ENCODE results near the gene MRGPRX1.
A peak's percentile ranks its signal among the peaks of the same experiment; 100 is the strongest.
"Not testable (repeated sequence)": the region's sequence is repeated elsewhere in the genome, so short reads cannot be mapped to it uniquely, and the experiment has no call there.

The MRGPRX1 gene

DNA sequence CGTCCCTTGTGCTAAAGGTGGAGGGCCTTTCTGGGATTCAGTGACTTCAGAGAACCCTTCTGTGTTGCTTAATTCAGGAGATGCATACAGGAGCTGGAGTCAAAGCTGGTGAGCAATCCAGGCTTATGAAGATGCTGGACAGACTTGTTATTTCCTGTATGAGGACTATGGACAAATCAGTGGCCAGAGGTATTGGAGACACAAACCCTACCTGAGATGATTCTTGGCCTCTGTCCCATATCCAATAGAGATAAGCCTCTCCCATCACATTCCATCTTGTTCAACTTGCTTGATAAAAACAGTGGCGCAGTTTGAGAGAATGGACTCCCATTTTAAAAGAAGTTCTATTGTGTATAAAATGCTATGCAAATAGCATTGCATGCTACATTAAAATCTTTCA, at the start of gene MRGPRX1:
Gene MRGPRX1, minus strand, starts transcription at position 101 of the 400 bp plus-strand sequence. CDS start 4,630 bp downstream, outside the sequence.
- no peak for DNase-seq (ENCODE audit: low read depth)

DNA sequence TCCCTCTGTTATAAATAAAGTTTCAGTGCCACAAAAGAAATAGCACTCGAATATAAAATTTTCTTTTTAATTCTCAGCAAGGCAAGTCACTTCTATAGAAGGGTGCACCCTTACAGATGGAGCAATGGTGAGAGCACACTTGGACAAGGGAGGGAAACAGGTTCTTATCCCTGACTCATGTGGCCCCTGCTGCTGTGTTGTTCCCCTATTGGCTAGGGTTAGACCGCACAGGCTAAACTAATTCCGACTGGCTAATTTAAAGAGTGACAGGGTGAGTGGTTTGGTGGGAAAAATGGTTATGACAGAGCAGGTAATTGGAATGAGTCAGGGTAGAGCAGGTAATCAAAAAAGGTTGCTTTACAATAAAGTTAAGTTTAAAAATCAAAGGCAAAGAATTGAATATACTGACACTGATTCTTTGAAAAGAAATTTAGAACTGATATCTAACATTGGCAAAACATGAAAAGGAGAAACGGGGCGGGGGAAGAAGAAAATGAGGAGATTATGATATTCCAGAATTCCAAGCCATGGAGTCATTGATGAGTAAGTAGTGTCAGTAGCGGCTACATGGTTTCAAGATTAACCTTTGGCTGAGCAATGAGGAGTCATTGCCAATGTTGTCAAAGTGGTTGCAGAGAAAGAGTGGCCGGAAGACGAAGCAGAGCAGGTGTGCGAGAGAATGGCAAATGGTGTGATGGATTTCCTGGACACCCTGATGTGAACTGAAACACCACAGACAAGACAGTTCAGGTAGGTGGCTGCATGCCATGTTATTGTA, 48.4 kb upstream of the MRGPRX1 start:
- peak; percentile 83 for DNase-seq (ENCODE audit: low read depth)

DNA sequence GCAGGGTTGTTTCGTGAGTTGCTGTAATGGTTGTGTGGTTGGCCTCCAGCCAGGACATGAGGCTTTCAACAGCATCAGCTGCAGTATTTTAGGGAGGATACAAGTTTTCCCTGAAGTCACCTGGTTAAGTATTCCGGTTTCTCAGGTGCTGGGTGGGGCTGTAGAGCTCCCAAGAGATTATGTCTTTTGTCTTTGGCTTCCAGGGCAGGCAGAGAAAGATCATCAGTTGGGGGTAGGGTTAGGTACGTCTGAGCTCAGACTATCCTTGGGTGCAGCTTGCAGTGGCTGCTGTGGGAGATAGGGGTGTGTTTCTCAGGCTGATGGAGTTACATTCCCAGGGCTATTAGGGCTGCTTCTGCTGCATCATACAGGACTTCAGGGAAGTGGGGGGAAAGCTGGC, 47.5 kb upstream of the MRGPRX1 start:
- no peak for DNase-seq (ENCODE audit: low read depth)

DNA sequence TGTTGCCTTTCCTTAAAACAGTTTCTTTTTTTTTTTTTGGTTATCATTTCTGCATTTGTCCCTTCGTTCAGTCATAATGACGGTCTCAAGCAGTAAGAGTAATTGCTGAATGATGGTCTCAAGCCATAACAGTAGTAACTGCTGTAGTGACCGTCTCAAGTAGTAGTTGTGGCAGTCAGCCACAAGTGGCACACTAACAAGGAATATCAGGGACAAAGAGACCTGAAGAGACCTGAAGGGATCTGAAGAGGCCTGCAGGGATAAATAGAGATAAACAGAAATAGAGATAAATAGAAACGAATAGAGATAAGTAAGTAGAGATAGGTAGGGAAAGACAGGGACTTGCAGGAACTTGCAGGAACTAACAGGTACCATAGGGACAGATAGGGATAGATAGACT, 42.7 kb upstream of the MRGPRX1 start:
- no peak for DNase-seq (ENCODE audit: low read depth)

DNA sequence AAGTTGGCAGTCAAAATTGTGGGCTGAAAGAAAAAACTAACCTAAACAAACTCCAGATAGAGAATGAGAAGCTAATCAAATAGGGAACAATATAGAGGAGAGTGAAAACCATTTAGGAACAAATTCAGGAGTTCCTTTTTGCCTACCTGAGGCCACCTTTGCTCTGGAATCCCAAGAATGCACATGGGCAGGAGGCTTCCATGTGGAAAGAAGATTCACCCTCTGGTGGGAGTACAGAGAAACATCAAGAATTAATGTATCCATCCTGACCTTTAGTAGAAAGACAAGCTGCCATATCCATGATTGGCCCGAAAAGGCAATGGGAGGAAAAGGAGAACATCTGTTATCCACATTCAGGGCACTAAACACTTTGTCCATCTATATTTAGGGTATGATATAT, 35.0 kb upstream of the MRGPRX1 start:
- DNase-seq (ENCODE audit: low read depth) = no peak

- DNase-seq (ENCODE audit: low read depth) = no peak
These were observed 33.1 kb upstream of the MRGPRX1 start for GRCh38 chr11:18972336-18972735.

DNA sequence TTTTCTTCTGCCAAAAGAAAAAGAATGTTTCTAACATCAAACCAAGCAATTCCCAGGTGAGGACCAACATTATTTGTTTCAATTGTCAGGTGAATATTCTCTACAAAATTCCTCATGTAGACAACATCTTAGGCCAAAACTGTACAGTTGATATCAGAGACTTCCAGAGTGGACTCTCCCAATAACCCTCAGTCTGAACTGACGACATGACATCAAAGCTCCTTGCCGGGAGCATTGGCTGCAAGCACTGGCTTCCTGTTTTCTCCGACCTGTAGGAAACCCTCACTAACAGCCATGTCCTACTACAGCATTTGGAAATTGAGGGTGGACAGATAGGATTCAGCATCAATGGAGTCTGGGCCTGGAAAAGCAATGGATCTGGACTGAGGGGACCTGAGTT, 30.5 kb upstream of the MRGPRX1 start:
- DNase-seq (ENCODE audit: low read depth) = no peak

- DNase-seq (ENCODE audit: low read depth) = no peak
These were observed 19.2 kb upstream of the MRGPRX1 start for GRCh38 chr11:18958221-18958910.

DNA sequence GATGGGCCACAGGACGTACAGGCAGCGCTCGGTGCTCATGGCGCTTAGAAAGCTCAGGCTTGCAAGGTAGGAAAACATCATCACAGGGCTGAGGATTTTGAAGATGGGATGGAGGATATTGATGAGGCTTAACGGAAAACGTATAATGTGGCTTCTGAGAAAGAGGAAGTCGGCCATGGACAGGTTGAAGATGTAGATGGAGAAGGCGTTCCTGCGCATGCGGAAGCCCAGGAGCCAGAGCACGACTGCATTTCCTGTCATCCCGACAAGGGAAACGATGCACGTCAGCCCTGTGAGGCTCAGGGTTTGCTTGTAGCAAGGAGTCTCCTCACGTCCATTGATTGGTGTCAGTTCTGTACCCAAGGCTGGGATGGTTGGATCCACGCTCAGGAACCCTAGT, 17.4 kb upstream of the MRGPRX1 start:
- DNase-seq (ENCODE audit: low read depth) = no peak

DNA sequence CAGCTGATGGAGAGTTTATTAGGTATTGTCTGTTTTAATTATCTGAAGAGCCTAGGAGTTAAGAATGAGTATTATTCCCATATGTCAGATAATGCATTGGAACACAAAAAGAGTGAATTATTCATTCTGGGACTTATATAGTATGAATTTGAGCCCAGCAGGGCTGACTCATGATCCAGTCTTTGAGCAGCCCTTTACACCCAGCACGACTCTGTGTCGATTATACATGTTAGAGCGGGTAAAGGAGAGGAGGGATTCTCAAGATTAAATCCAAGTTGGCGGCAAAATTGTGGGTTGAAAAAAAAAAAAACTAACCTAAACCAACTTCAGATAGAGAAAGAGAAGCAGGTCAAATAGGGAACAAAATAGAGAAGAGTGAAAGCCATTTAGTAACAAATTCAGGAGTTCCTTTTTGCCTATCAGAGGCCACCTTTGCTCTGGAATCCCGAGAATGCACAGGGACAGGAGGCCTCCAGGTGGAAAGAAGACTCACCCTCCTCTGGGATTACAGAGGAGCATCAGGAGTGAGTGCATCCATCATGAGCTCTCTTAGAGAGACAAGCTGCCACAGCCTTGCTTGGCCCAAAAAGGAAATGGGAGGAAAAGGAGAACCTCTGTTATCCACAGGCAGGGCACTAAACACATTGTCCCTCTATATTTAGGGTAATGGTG, 3.1 kb downstream of the MRGPRX1 start:
- no peak for DNase-seq (ENCODE audit: low read depth)

- DNase-seq (ENCODE audit: low read depth) = no peak
These were observed 4.9 kb downstream of the MRGPRX1 start for GRCh38 chr11:18934195-18934814.

DNA sequence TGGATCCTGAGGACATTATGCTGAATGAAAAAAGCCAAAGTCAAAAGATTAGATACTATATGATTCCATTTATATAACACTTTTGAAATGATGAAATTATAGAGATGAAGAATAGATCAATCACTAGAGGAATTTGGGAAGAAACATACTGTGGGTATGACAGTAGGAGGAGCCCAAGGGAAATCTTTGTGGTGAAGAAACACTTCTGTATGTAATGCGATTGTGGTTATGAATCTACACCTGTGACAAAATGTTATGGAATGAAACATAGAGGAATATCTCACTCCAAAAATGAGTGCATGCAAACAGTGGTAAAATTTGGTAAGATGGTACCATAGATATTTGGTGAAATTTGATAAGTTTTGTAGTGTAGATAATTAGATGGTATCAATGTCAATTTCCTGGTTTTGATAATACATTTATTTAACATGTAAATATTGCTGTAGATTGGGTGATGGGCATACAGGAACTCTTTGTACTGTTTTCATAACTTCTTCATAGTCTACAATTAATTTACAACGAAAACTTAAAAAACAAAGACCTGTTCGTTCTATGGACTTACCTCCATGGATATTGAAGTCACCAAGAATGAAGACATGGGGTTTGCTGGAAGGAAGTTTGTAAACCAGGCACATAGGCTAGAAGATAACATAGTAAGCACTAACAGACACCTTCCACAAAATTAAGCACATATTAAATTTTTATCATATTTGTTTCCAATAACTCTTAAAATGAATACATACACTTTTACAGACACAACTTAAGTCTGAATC, 11.5 kb downstream of the MRGPRX1 start:
- DNase-seq (ENCODE audit: low read depth) = no peak

DNA sequence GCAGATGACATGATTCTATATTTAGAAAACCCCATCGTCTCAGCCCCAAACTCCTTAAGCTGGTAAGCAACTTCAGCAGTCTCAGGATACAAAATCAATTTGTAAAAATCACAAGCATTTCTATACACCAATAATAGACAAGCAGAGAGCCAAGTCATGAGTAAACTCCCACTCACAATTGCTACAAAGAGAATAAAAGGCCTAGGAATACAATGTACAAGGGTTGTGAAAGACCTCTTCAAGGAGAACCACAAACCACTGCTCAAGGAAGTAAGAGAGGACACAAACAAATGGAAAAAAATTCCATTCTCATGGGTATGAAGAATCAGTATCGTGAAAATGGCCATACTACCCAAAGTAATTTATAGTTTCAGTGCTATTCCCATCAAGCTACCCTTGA, 13.8 kb downstream of the MRGPRX1 start:
- DNase-seq (ENCODE audit: low read depth) = not testable (repeated sequence)

GRCh38 chr11:18912883-18913282, 26.3 kb downstream of the MRGPRX1 start:
- no peak for DNase-seq (ENCODE audit: low read depth)

GRCh38 chr11:18907391-18907790, 31.8 kb downstream of the MRGPRX1 start:
- no peak for DNase-seq (ENCODE audit: low read depth)

- not testable (repeated sequence) for DNase-seq (ENCODE audit: low read depth)
These were observed 38.6 kb downstream of the MRGPRX1 start for GRCh38 chr11:18900637-18901036.

GRCh38 chr11:18900151-18900611, 39.0 kb downstream of the MRGPRX1 start:
- DNase-seq (ENCODE audit: low read depth) = not testable (repeated sequence)

DNA sequence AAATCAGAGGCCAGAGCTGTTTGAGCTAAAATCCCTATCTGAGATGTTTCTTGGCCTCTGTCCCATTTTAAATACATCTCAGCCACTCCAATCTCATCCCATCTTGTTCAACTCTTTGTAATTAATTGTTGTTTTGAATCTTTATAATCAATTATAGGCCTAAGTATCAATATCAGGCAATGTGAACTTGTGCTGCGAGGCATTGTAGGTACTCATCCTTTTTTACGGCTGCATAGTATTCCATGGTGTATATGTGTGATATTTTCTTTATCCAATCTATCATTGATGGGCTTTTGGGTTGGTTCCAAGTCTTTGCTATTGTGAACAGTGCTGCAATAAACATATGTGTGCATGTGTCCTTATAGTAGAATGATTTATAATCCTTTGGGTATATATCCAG, 47.5 kb downstream of the MRGPRX1 start:
- not testable (repeated sequence) for DNase-seq (ENCODE audit: low read depth)

DNA sequence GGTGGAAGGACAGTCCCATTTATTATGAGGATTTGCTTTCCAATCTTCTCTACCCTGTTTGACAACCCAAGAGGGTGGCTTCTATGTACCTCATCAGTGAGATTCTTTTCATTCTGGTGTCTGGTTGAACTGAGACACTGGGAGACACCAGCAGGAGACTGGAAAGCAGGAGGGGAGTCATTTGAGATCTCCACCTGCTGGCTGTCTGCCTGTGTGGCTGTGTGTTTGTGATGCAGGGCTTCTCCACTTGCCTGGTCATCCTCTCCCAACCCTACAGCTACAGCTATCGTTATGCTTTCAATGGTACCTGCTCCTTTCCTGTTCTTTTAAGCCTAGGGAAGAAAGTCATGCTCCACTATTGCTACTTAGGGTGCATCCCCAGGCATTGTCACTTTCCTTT, 48.6 kb downstream of the MRGPRX1 start:
- DNase-seq (ENCODE audit: low read depth) = no peak

All from ELR (cell line).